ENCODE data around the gene CTNND1.

CTNND1 gene

GRCh38 chr11:57745206-57745605 lies 16.4 kb upstream of the CTNND1 start:
- no peak for DNase-seq (ENCODE audit: low read depth)
- TF ChIP-seq, protein P1, sequence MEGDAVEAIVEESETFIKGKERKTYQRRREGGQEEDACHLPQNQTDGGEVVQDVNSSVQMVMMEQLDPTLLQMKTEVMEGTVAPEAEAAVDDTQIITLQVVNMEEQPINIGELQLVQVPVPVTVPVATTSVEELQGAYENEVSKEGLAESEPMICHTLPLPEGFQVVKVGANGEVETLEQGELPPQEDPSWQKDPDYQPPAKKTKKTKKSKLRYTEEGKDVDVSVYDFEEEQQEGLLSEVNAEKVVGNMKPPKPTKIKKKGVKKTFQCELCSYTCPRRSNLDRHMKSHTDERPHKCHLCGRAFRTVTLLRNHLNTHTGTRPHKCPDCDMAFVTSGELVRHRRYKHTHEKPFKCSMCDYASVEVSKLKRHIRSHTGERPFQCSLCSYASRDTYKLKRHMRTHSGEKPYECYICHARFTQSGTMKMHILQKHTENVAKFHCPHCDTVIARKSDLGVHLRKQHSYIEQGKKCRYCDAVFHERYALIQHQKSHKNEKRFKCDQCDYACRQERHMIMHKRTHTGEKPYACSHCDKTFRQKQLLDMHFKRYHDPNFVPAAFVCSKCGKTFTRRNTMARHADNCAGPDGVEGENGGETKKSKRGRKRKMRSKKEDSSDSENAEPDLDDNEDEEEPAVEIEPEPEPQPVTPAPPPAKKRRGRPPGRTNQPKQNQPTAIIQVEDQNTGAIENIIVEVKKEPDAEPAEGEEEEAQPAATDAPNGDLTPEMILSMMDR (conservative IDR thresholded peaks at IDR 0.05; ENCODE audit: low read length) = no peak
- H3K4me3 ChIP-seq (ENCODE audit: low read length) = no peak overlapping the region

- DNase-seq (ENCODE audit: low read depth) = no peak
- TF ChIP-seq, protein P1 (conservative IDR thresholded peaks at IDR 0.05; ENCODE audit: low read length) = no peak
- H3K4me3 ChIP-seq (ENCODE audit: low read length) = no peak overlapping the region
These were observed 14.7 kb upstream of the CTNND1 start for GRCh38 chr11:57746920-57747319.

DNA sequence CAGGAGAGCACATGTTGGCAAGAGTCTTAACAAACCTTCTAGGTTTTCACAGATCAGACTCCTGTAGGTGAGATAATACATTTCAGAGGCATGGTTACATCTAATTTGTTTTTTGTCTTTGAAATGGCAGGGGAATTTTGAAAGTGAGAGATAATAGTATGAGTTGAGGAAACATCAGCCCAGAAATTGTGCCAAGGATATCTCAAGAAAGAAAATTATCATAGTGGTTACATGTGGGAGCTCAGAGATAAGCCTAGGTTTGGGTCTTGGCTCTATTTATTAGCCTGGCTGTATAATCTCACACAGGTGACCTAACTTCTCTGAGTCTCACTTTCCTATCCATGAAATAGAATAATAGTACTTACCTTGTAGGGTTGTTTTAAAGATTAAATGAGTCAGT lies 10.4 kb upstream of the CTNND1 start:
- H3K4me3 ChIP-seq (ENCODE audit: low read length) = no peak overlapping the region
- TF ChIP-seq, protein P1 (conservative IDR thresholded peaks at IDR 0.05; ENCODE audit: low read length) = no peak
- DNase-seq (ENCODE audit: low read depth) = no peak

DNA sequence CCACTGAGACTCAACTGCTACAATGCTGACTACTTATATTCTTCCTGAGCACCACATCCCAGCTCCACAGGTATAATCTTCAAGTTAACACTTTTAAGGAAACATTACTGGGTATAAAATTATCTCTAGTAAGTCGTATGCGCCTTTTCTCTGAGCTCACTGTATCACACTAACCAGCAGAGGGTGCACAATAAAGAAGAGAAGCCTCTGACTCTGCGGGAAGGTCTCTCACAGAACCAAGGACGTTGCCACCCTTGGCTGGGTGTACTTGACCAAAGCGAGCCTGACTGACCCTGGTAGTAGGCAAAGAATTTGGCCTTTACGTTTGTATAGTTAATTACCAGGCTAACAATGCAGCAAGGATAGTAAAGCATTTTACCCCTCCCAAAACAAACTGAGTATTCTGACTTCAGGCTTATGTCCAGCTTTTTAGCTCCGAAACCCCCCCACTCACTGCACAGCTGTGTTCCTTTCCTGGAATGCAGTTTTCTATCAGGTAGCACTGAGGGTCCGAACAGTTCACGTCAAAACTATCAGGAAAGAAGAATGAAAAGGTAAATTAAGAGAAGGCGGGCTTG lies 9.8 kb upstream of the CTNND1 start, which contains the start of gene BTBD18:
TSS of gene BTBD18 (minus strand) at position 144 of the 578 bp plus-strand sequence. CDS start 631 bp downstream, outside the sequence.
- DNase-seq (ENCODE audit: low read depth) = peak; percentile 51
- H3K4me3 ChIP-seq (ENCODE audit: low read length) = no peak within 1 kb of the TSS
- TF ChIP-seq, protein P1 (conservative IDR thresholded peaks at IDR 0.05; ENCODE audit: low read length) = peak; percentile 56

DNA sequence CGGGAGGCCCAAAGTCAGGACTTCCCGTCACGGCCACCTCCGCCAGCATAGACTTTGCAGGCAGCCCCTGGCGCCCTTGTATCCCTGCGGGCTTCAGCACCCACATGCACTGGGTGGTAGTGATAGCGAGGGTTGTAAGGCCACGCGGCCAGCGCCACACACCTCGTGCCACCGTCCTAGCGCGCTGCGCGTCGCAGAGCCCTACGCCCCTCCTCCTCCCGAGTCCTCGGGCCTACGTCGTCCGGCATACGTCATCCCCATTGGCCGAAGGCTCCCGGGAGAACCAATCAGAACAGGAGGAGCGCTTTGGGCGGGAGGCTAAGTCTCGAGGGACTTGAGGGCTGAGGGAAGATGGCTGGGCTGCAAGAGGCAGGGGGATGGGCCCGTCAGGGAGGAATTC lies 8.6 kb upstream of the CTNND1 start:
- no peak overlapping the region for H3K4me3 ChIP-seq (ENCODE audit: low read length)
- no peak for DNase-seq (ENCODE audit: low read depth)
- TF ChIP-seq, protein P1 (conservative IDR thresholded peaks at IDR 0.05; ENCODE audit: low read length) = no peak

DNA sequence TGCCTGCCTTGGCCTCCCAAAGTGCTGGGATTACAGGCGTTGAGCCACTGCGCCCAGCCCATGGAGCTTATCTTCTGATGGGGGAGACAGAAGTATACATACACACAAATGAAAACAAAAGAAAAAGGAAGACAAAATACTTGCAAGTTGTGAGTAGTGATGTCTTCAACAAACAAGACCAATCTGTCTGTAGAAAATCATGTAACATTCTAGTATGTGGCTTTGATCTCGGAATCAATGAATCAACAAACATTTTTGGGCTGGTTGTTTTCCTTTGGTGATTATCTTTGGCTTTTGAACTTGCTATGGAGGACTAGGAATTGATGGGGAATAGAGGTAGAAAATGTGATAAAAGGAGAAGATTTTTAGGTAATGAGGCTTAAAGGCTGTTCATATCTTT lies 3.4 kb upstream of the CTNND1 start:
- H3K4me3 ChIP-seq (ENCODE audit: low read length) = no peak overlapping the region
- TF ChIP-seq, protein P1 (conservative IDR thresholded peaks at IDR 0.05; ENCODE audit: low read length) = no peak
- no peak for DNase-seq (ENCODE audit: low read depth)

- TF ChIP-seq, protein P1 (conservative IDR thresholded peaks at IDR 0.05; ENCODE audit: low read length) = no peak
- H3K4me3 ChIP-seq (ENCODE audit: low read length) = peak overlapping the region; percentile 80
- DNase-seq (ENCODE audit: low read depth) = no peak
These were observed 746 bp downstream of the CTNND1 start for GRCh38 chr11:57762235-57762861.

Measured in AG10803 (cell line).